HCT116 (cell line): ENCODE data around the gene SARS2. TPM values are rescaled to one million over a fixed set of nuclear protein-coding genes. Genes with fewer than 3 reads are reported as not detected.

Source experiments
- ATAC-seq: fragments of 200-7000 bp; cut with Tn5 transposase; 2 replicates; pipeline ENCODE4 v1.9.1; 2020; ENCODE audit warnings: mild to moderate bottlenecking, moderate library complexity
- BruUV-seq: library from RNA; stranded (reverse); fragments of 400-500 nt; replicated peaks from 2 replicates; lab custom pipeline; 2021; lab: Mats Ljungman, UMichigan
- CTCF ChIA-PET: fragments of 300-600 bp; sonication (Branson Sonifier 250); formaldehyde crosslinking; loops from one replicate; lab custom pipeline; 2021; ENCODE audit warnings: antibody characterized with exemption; lab: Charles Lee
- POLR2A ChIA-PET: fragments of 300-600, 350-600 bp; sonication (Branson Sonifier 250); formaldehyde crosslinking; loops from one replicate; lab custom pipeline; 2021; ENCODE audit warnings: antibody characterized with exemption; lab: Charles Lee
- RAD21 ChIA-PET, 2 experiments: fragments of 300-600 bp; sonication (Branson Sonifier 250); formaldehyde crosslinking; loops; one replicate each; lab custom pipeline; 2023; ENCODE audit warnings: low total read pairs in 2 of 2; ENCODE audit not compliant: uncharacterized antibody in 2 of 2, unreplicated experiment in 2 of 2, low non-redundant PET in 1 of 2; lab: Charles Lee
- DNase-seq: peaks from one replicate; pipeline ENCODE4 v3.0.0-alpha.2; 2010; ENCODE audit warnings: low read depth, low spot score
- H2AFZ ChIP-seq: fragments of 200-600 bp; shearing (Covaris generic), sonication (generic); 2 replicates; pipeline ENCODE4 v1.6.1; 2017; ENCODE audit warnings: low read depth, mixed run types, mixed read lengths, antibody characterized with exemption, low read length; ENCODE audit not compliant: poor library complexity, severe bottlenecking
- H3K27ac ChIP-seq: 2 replicates; pipeline ENCODE4 v1.5.1; 2012; ENCODE audit warnings: low read depth, low read length
- H3K27me3 ChIP-seq: fragments of 200-600 bp; sonication (generic); 2 replicates; pipeline ENCODE4 v1.6.1; 2016; ENCODE audit warnings: mixed run types, low read length, mixed read lengths; ENCODE audit not compliant: insufficient read depth
- H3K36me3 ChIP-seq, 2 experiments: fragments of 200-500 bp in 1 of 2; fragments of 200-600 bp in 1 of 2; sonication (Bioruptor generic) in 1 of 2; sonication (generic) in 1 of 2; 2 replicates each; pipeline versions ENCODE4 v1.5.1 to v1.6.1; 2014 to 2016; ENCODE audit warnings: low read length in 2 of 2, inconsistent platforms in 1 of 2, mixed read lengths in 1 of 2, mixed run types in 1 of 2; ENCODE audit not compliant: insufficient read depth in 2 of 2, control insufficient read depth in 1 of 2
- H3K4me1 ChIP-seq, 2 experiments: fragments of 200-600 bp in 1 of 2; sonication (generic) in 1 of 2; 2 replicates each; pipeline versions ENCODE4 v1.5.1 to v1.6.1; 2012 to 2017; ENCODE audit warnings: low read length in 2 of 2, inconsistent platforms in 1 of 2, mild to moderate bottlenecking in 1 of 2, mixed read lengths in 1 of 2, mixed run types in 1 of 2, moderate library complexity in 1 of 2; ENCODE audit not compliant: insufficient read depth in 2 of 2, control insufficient read depth in 1 of 2
- H3K4me2 ChIP-seq: fragments of 200-600 bp; sonication (generic); 2 replicates; pipeline ENCODE4 v1.6.1; 2017; ENCODE audit warnings: mixed run types, low read length, mixed read lengths
- H3K4me3 ChIP-seq, 2 experiments: fragments of 200-600 bp in 1 of 2; sonication (generic) in 1 of 2; replicated peaks in 1 of 2; 2 replicates each; pipeline ENCODE4 v1.5.1; 2011 to 2016; ENCODE audit warnings: low read length in 2 of 2, control low read depth in 1 of 2, low read depth in 1 of 2, mild to moderate bottlenecking in 1 of 2, mixed read lengths in 1 of 2, mixed run types in 1 of 2
- H3K79me2 ChIP-seq: fragments of 200-600 bp; sonication (generic); 2 replicates; pipeline ENCODE4 v1.6.1; 2017; ENCODE audit warnings: mild to moderate bottlenecking, mixed run types, low read length, moderate library complexity, mixed read lengths; ENCODE audit not compliant: insufficient read depth
- H3K9ac ChIP-seq: fragments of 200-600 bp; sonication (generic); 2 replicates; pipeline ENCODE4 v1.6.1; 2016; ENCODE audit warnings: low read length, mixed read lengths
- H3K9me2 ChIP-seq: fragments of 200-600 bp; sonication (generic), shearing (Covaris generic); 2 replicates; pipeline ENCODE4 v1.6.1; 2017; ENCODE audit warnings: mixed run types, mild to moderate bottlenecking, moderate library complexity; ENCODE audit not compliant: insufficient read depth
- H3K9me3 ChIP-seq, 2 experiments: fragments of 200-500 bp in 1 of 2; fragments of 200-600 bp in 1 of 2; sonication (Bioruptor generic) in 1 of 2; sonication (generic) in 1 of 2; 2 replicates each; pipeline ENCODE4 v1.6.1; 2014 to 2017; ENCODE audit warnings: low read length in 2 of 2, mixed read lengths in 2 of 2, inconsistent platforms in 1 of 2, low read depth in 1 of 2, mild to moderate bottlenecking in 1 of 2, mixed run types in 1 of 2, moderate library complexity in 1 of 2; ENCODE audit not compliant: control insufficient read depth in 1 of 2, insufficient read depth in 1 of 2
- H4K20me1 ChIP-seq: fragments of 200-600 bp; sonication (generic), shearing (Covaris generic); 2 replicates; pipeline ENCODE4 v1.6.1; 2017; ENCODE audit warnings: mixed run types, mild to moderate bottlenecking, moderate library complexity; ENCODE audit not compliant: insufficient read depth
- CEBPB ChIP-seq: IDR thresholded peaks from 2 replicates; pipeline ENCODE4 v1.6.1; 2012; ENCODE audit warnings: low read depth
- CTCF ChIP-seq, 3 experiments: fragments of 200-600 bp in 1 of 3; sonication (generic) in 1 of 3; IDR thresholded peaks in 2 of 3; conservative IDR thresholded peaks in 1 of 3; 2 replicates each; pipeline ENCODE4 v1.5.1; 2012 to 2017; ENCODE audit warnings: low read depth in 2 of 3, low read length in 2 of 3, antibody characterized with exemption in 1 of 3, borderline replicate concordance in 1 of 3, control low read depth in 1 of 3, mild to moderate bottlenecking in 1 of 3, mixed read lengths in 1 of 3, mixed run types in 1 of 3, moderate library complexity in 1 of 3; ENCODE audit not compliant: insufficient read depth in 1 of 3
- POLR2A ChIP-seq: IDR thresholded peaks from 2 replicates; pipeline ENCODE4 v1.7.0; 2011; ENCODE audit warnings: borderline replicate concordance; ENCODE audit not compliant: insufficient read depth, insufficient read length; ENCODE audit errors: extremely low read depth
- POLR2AphosphoS5 ChIP-seq: IDR thresholded peaks from 2 replicates; pipeline ENCODE4 v1.6.1; 2011; ENCODE audit warnings: mild to moderate bottlenecking, low read depth, low read length, moderate library complexity
- RAD21 ChIP-seq: IDR thresholded peaks from 2 replicates; pipeline ENCODE4 v1.6.1; 2012; ENCODE audit warnings: low read depth, mild to moderate bottlenecking
- SIN3A ChIP-seq: IDR thresholded peaks from 2 replicates; pipeline ENCODE4 v1.6.1; 2012; ENCODE audit warnings: low read depth
- YY1 ChIP-seq: IDR thresholded peaks from 2 replicates; pipeline ENCODE4 v1.6.1; 2011; ENCODE audit warnings: low read length, low read depth, moderate library complexity, mild to moderate bottlenecking; ENCODE audit not compliant: insufficient replicate concordance; ENCODE audit errors: extremely low read depth
- intact Hi-C: fragments of 100-400 bp; cut with micrococcal nuclease; formaldehyde crosslinking; loops from 2 replicates; pipeline ENCODE4 v1.10.0; 2022
- total RNA-seq: library from RNA; stranded (reverse); gene quantifications from one replicate; pipeline ENCODE4 v1.2.1, GENCODE V29; 2021; ENCODE audit not compliant: unreplicated experiment

Gene SARS2
- total RNA-seq, 1 experiment from 2014 or later, result 58.2 TPM

- Histone ChIP-seq H3K4me1 (no peaks in the 10 kb centered on the region), H2AFZ (no peak overlapping the region), H3K9me2 (no peaks in the 10 kb centered on the region), H3K36me3 (no peaks in the 10 kb centered on the region), H3K27me3 (no peaks in the 10 kb centered on the region), H3K4me3 (no peak overlapping the region), H4K20me1 (no peaks in the 10 kb centered on the region), H3K9ac (no peak overlapping the region), H3K79me2 (no peaks in the 10 kb centered on the region), H3K4me2 (no peak overlapping the region), H3K9me3 (no peaks in the 10 kb centered on the region), H3K27ac (no peak overlapping the region)
- intact Hi-C loops, result no loop called here
- ATAC-seq (no peak), DNase-seq (no peak)
- ChIA-PET RAD21 (no interaction called here), POLR2A (interaction anchor here (0.8 kb wide), 1 partner anchor 14 kb away, joined by 3 read pairs; the partner anchor contains the start of genes NFKBIB and SIRT2), CTCF (no interaction called here)
- TF ChIP-seq POLR2A (no peak), CEBPB (no peak), RAD21 (no peak), POLR2AphosphoS5 (no peak), YY1 (no peak), CTCF (IDR thresholded peaks at IDR 0.05 in 2 of 3, conservative IDR thresholded peaks at IDR 0.05 in 1 of 3; ENCODE audit: borderline replicate concordance in 1 of 3, insufficient read depth in 1 of 3, low read depth in 2 of 3, low read length in 2 of 3) (no peak), SIN3A (no peak)
- BruUV-seq, result no TSS peak
Measured at GRCh38 chr19:38913958-38914357, 16.6 kb downstream of the SARS2 start.
